Ovary (tissue), 9 donors: ENCODE results near the gene GARNL3. TPM values are rescaled to one million over a fixed set of nuclear protein-coding genes. Genes with fewer than 3 reads are reported as not detected.

Experiments used
- DNase-seq, 5 donors: peaks; one replicate each; pipeline ENCODE4 v3.0.0-alpha.2; 2019 to 2020
- H3K27ac ChIP-seq, 2 donors: fragments of 200-600 bp; one replicate each; pipeline versions ENCODE4 v1.5.1 to v1.8.0; 2019 to 2022
- H3K27me3 ChIP-seq: fragments of 200-600 bp; one replicate; pipeline ENCODE4 v1.8.0; 2022
- H3K36me3 ChIP-seq: fragments of 200-600 bp; sonication (generic); one replicate; pipeline ENCODE4 v1.5.1; 2019
- H3K4me1 ChIP-seq: one replicate; pipeline ENCODE4 v1.8.1; 2013; ENCODE audit warnings: mild to moderate bottlenecking, moderate library complexity; ENCODE audit not compliant: insufficient read depth
- H3K4me3 ChIP-seq: fragments of 200-600 bp; sonication (generic); one replicate; pipeline ENCODE4 v1.5.1; 2017
- H3K9me3 ChIP-seq, 2 donors: fragments of 200-600 bp in 1 of 2; sonication (generic) in 1 of 2; one replicate each; pipeline versions ENCODE4 v1.5.1 to v1.8.1; 2013 to 2019; ENCODE audit warnings: mild to moderate bottlenecking in 1 of 2, moderate library complexity in 1 of 2
- EP300 ChIP-seq: sonication (generic); formaldehyde crosslinking; IDR thresholded peaks from one replicate; pipeline ENCODE4 v1.6.1; 2017; ENCODE audit warnings: antibody characterized with exemption
- POLR2A ChIP-seq: fragments of 450-650 bp; IDR thresholded peaks from one replicate; pipeline ENCODE4 v1.6.1; 2017; ENCODE audit warnings: antibody characterized with exemption, mild to moderate bottlenecking, moderate library complexity
- WGBS, 3 donors: extraction: QIAGEN DNeasy Blood & Tissue Kit in 1 of 3; methylation state at CpG; one replicate each; pipeline versions ENCODE4 v1.1.5 to v1.1.7; 2013 to 2017; 5-methylcytosine and 5-hydroxymethylcytosine counted together
- intact Hi-C, 4 donors: fragments of 100-400 bp; cut with DNase I; formaldehyde crosslinking; loops; one replicate each; pipeline versions ENCODE4 v1.11.0 to v1.15.1; 2022 to 2023
- polyA plus RNA-seq, 2 donors: library from polyadenylated mRNA; stranded (reverse); fragments of 200-250 nt in 1 of 2; fragments of 350-450 nt in 1 of 2; fragmentation: Illumina TruSeq in 1 of 2; extraction: RNeasy Lipid Tissue Mini Kit (QIAGEN cat#74804) in 1 of 2; gene quantifications; one replicate each; pipeline ENCODE4 v1.2.3, GENCODE V29; 2013 to 2014
- total RNA-seq, 7 donors: library from RNA; depleted of rRNA in 2 of 7; stranded (reverse); fragments of >200 nt in 2 of 7; fragmentation: NEBNext Ultra II Directional in 3 of 7; extraction: Animal tissue kit (Norgen Biotek cat#: 25700) in 3 of 7; gene quantifications; one replicate each; pipeline versions ENCODE4 v1.1.0 to v1.2.4, GENCODE V29; 2016 to 2023
- TF ChIP-seq, protein P1 (sequence below), 3 donors: fragments of 450-650 bp in 2 of 3; fragments of 200-600 bp in 1 of 3; IDR thresholded peaks; one replicate each; pipeline versions ENCODE4 v1.5.1 to v1.8.0; 2016 to 2022; ENCODE audit warnings: antibody characterized with exemption in 3 of 3, mild to moderate bottlenecking in 1 of 3
- donor health status: DM: no; HTN: no; CAD: no; lungs with moderate emphysema.
- donor health status: DM: no; HTN: no; CAD: no.
- donor health status: Bipolar disorder and iron deficiency.
- donor health status: DM: yes; HTN: yes; CAD: no.
- donor health status: DM: no; HTN: no; CAD: no.
- donor health status: DM: yes; HTN: yes; CAD: no.

GARNL3 gene
- total and polyA plus RNA-seq, 9 donors = 8.9 to 30.7 (median 22.9) TPM

DNA sequence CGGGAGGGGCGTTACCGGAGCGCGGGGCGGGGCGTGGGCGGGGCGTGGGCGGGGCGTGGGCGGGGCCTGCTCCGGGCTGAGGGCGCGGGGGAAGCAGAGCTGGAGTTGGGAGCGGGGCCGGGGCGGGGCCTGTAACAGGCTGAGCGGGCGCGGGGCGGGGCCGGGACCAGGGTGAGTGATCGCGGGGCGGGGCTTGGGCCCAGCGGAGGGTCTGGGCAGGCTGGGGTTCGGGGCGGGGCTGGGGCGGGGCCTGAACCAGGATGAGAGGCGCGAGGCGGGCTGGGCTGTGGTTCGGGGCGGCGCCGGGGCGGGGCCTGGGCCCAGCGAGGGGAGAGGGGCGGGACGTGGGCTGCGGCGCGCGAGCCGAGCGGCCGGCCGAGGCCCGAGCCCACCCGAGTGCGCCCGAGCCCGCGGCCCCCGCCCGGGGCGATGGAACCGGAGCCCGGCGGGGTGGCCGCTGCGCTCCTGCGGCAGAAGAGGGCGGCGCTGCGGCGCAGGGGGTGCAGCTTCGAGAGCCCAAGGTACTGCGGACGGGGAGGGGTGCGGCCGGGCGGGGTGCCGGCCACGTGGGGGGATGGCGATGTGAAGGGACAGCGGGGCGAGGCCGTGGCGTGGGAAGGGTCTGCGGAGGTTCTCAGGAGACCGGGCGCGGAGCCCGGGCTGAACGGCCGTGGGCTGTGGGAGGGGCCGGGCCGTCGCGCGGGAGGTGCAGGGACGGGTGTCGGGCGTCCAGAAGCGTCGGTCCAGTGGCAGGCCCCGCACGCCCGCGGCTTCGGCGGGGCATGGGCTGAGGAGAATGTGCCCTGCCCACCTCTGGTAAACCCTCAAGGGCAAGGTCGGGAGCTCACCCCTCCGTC lies 39.5 kb upstream of the GARNL3 start:
- 0 to 3% (median 1%) methylated on average over 18 to 106 of the region's 106 CpGs for WGBS, 3 donors
- no peaks in the 10 kb centered on the region for H3K27me3 ChIP-seq
- peak overlapping the region in 1 of 2 donors; percentile 82 for H3K27ac ChIP-seq
- peaks cover 5% of the 10 kb centered on the region for H3K4me1 ChIP-seq
- intact Hi-C loops = loop anchor here in 1 of 4 donors (2.0 kb wide), 1 partner anchor 172 kb away; the partner anchor contains the start of gene SLC2A8
- no peaks in the 10 kb centered on the region for H3K9me3 ChIP-seq
- peak overlapping the region; percentile 72 for H3K4me3 ChIP-seq
- TF ChIP-seq, protein P1, sequence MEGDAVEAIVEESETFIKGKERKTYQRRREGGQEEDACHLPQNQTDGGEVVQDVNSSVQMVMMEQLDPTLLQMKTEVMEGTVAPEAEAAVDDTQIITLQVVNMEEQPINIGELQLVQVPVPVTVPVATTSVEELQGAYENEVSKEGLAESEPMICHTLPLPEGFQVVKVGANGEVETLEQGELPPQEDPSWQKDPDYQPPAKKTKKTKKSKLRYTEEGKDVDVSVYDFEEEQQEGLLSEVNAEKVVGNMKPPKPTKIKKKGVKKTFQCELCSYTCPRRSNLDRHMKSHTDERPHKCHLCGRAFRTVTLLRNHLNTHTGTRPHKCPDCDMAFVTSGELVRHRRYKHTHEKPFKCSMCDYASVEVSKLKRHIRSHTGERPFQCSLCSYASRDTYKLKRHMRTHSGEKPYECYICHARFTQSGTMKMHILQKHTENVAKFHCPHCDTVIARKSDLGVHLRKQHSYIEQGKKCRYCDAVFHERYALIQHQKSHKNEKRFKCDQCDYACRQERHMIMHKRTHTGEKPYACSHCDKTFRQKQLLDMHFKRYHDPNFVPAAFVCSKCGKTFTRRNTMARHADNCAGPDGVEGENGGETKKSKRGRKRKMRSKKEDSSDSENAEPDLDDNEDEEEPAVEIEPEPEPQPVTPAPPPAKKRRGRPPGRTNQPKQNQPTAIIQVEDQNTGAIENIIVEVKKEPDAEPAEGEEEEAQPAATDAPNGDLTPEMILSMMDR (IDR thresholded peaks at IDR 0.05) = no peak
- no peak for TF ChIP-seq POLR2A
- no peak for TF ChIP-seq EP300
- H3K36me3 ChIP-seq = no peaks in the 10 kb centered on the region
- peak; percentile 98 to 99 (median 98) for DNase-seq

DNA sequence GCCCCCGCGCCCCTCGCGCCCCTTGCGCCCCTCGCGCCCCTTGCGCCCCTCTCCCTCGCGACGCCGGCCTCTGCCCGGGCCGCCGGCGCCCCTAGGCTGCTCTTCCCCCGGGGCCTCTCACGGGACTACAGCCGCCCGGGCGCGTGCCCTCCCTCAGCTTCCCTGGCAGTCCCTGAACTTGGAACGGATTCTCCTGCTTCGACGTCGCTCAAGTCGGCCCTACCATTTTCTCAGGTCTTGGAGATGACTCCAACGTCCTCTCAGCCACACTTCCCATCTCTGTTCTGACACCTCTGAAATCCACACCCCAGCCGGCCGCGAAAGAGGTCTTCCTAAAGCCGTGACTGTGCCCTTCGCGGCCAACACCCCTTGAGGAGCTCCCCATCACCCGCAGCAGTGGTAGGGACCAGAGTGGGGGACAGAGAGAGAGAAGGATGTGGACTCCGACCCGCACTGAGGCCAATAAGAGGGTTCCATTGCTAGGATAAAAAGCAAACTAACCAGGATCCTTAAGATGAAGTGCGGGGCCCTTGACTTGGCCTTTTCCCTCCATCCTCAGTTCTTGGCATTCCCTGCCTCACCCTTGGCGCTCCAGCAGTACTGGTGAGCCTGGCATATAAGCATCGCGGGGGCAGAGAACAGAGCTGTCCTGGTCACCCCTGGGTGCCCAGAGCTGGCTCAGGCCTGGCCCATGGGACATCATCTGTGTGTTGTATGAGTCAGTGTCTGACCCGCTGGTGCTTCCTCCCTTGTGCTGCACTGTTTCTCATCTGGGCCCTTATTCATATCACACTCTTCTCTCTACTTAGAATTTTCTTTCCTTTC lies 38.6 kb upstream of the GARNL3 start:
- TF ChIP-seq POLR2A = no peak
- no peak for TF ChIP-seq EP300
- TF ChIP-seq, protein P1 (IDR thresholded peaks at IDR 0.05) = no peak
- intact Hi-C loops = loop anchor here in 1 of 4 donors (2.0 kb wide), 1 partner anchor 171 kb away; the partner anchor contains the start of gene SLC2A8

DNA sequence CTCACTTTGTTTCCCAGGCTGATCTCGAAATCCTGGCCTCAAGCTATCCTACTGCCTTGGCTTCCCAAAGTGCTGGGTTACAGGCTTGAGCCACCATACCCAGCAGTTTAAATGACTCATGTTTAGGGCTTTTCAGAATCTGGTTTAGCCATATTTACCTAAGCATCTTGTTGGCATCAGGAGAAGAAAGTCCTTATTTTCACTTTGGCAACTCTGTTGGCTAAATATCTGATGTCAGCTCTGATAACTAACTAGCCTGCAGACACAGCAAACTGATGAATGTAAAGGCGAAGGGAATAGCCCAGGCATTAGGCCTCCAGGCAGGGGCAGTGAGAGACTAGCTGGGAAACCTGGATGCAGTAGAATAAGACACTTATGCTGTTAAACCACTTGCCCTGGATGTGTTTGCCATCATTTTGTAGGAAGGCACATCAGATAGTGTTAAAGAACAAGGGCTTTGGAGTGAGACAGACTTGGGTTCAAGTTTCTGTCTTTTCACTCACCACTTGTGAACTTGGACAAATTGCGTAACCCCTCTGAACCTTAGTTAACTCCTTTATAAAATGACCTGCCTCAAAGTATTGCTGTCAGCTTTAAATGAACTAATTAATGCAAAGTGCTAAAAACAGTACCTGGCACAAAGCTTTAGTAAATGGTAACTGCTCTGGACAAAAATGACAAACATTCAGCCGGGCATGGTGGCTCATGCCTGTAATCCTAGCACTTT lies 34.7 kb upstream of the GARNL3 start:
- TF ChIP-seq EP300 (no peak), POLR2A (no peak)
- TF ChIP-seq, protein P1 (IDR thresholded peaks at IDR 0.05) = no peak
- intact Hi-C loops = no loop called here
- WGBS, 3 donors = 93 to 97% (median 95%) methylated on average over 4 of the region's 4 CpGs

More for the DNA sequence above, 38.6 kb upstream of the GARNL3 start:
- H3K27me3 ChIP-seq = no peaks in the 10 kb centered on the region
- H3K4me3 ChIP-seq = peak overlapping the region; percentile 72
- H3K36me3 ChIP-seq = no peaks in the 10 kb centered on the region
- 28 to 45% (median 28%) methylated on average over 24 to 42 of the region's 42 CpGs for WGBS, 3 donors
- peaks cover 5% of the 10 kb centered on the region for H3K4me1 ChIP-seq
- DNase-seq = peak in 4 of 5 donors; percentile 35 to 53 (median 52)
- H3K27ac ChIP-seq = no peak overlapping the region
- H3K9me3 ChIP-seq = no peaks in the 10 kb centered on the region

DNA sequence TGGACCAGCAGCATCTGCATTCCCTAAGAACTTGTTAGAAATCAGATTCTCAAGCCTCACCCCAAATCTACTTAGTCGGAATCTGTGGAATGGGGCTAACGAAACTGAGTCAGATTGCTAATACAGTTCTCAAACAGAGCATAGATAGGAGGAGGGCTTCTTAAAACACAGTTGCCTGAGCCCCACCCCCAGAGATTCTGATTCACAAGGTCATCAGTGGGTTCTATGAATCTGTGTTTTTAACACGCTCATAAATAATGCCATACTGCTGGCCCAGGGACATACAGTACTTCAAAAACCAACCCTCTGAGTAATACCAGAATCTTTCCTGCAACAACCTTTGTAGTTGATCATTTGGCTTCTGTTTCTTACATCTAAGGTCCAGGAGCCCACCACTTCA lies 32.9 kb upstream of the GARNL3 start:
- WGBS, 3 donors = 88 to 91% (median 89%) methylated on average over 3 of the region's 3 CpGs
- Histone ChIP-seq H3K4me1 (peaks cover 4% of the 10 kb centered on the region), H3K27ac (no peak overlapping the region), H3K36me3 (no peaks in the 10 kb centered on the region), H3K4me3 (no peak overlapping the region), H3K9me3 (no peaks in the 10 kb centered on the region), H3K27me3 (no peaks in the 10 kb centered on the region)
- intact Hi-C loops = no loop called here
- no peak for DNase-seq
- TF ChIP-seq, protein P1 (IDR thresholded peaks at IDR 0.05) = no peak

More for the DNA sequence above, 34.7 kb upstream of the GARNL3 start:
- H3K4me1 ChIP-seq = peaks cover 6% of the 10 kb centered on the region
- no peaks in the 10 kb centered on the region for H3K9me3 ChIP-seq
- H3K36me3 ChIP-seq = no peaks in the 10 kb centered on the region
- H3K27ac ChIP-seq = no peak overlapping the region
- H3K4me3 ChIP-seq = no peak overlapping the region
- no peak for DNase-seq
- no peaks in the 10 kb centered on the region for H3K27me3 ChIP-seq
